SU-DHL-6 (cell line): ENCODE results near the gene LGALS9.

Source experiments
- H2AFZ ChIP-seq: fragments of 200-600 bp; sonication (generic); 2 replicates; pipeline ENCODE4 v1.6.1; 2014; ENCODE audit warnings: low read depth, mild to moderate bottlenecking, moderate library complexity, mixed read lengths, antibody characterized with exemption, low read length; ENCODE audit not compliant: severe bottlenecking
- H3F3A ChIP-seq: fragments of 200-600 bp; shearing (Covaris generic); 2 replicates; pipeline ENCODE4 v1.6.0; 2016; ENCODE audit warnings: antibody characterized with exemption, mild to moderate bottlenecking; ENCODE audit not compliant: insufficient read depth
- H3K27ac ChIP-seq: fragments of 200-600 bp; sonication (generic); 2 replicates; pipeline ENCODE4 v1.5.1; 2016; ENCODE audit warnings: low read depth, mild to moderate bottlenecking, low read length, moderate library complexity, mixed read lengths
- H3K27me3 ChIP-seq: fragments of 200-600 bp; sonication (generic), shearing (Covaris generic); 2 replicates; pipeline ENCODE4 v1.6.0; 2014; ENCODE audit warnings: mild to moderate bottlenecking, low read length
- H3K36me3 ChIP-seq: fragments of 200-600 bp; sonication (generic); 2 replicates; pipeline ENCODE4 v1.6.1; 2014; ENCODE audit warnings: mild to moderate bottlenecking, low read length, mixed read lengths
- H3K4me2 ChIP-seq: fragments of 300-600, 200-600 bp; shearing (Covaris generic), sonication (generic); 2 replicates; pipeline ENCODE4 v1.6.0; 2014; ENCODE audit warnings: low read length, low read depth, mild to moderate bottlenecking; ENCODE audit not compliant: poor library complexity, severe bottlenecking
- H3K4me3 ChIP-seq: fragments of 200-600 bp; sonication (generic); 2 replicates; pipeline ENCODE4 v1.5.1; 2014; ENCODE audit warnings: antibody characterized with exemption, low read length, mild to moderate bottlenecking, mixed read lengths; ENCODE audit not compliant: insufficient read depth, poor library complexity, severe bottlenecking
- H3K79me2 ChIP-seq: fragments of 200-600 bp; sonication (generic); 2 replicates; pipeline ENCODE4 v1.6.1; 2014; ENCODE audit warnings: mild to moderate bottlenecking, low read length, moderate library complexity; ENCODE audit not compliant: insufficient read depth
- H3K9ac ChIP-seq: fragments of 200-600 bp; sonication (generic); 2 replicates; pipeline ENCODE4 v1.7.0; 2014; ENCODE audit warnings: mild to moderate bottlenecking, low read length
- H3K9me2 ChIP-seq: fragments of 200-600 bp; sonication (generic); replicated peaks from 2 replicates; pipeline ENCODE4 v1.6.1; 2014; ENCODE audit warnings: low read length; ENCODE audit not compliant: insufficient read depth
- H3K9me3 ChIP-seq: fragments of 200-600 bp; sonication (generic); 2 replicates; pipeline ENCODE4 v1.6.1; 2014; ENCODE audit warnings: low read length, mixed read lengths; ENCODE audit not compliant: insufficient read depth
- H4K20me1 ChIP-seq: fragments of 200-600 bp; sonication (generic); 2 replicates; pipeline ENCODE4 v1.6.1; 2014; ENCODE audit warnings: low read depth, mild to moderate bottlenecking, antibody characterized with exemption, low read length, moderate library complexity, mixed read lengths
- EZH2phosphoT487 ChIP-seq: fragments of 200-600 bp; sonication (generic), shearing (Covaris generic); conservative IDR thresholded peaks from 2 replicates; pipeline ENCODE4 v1.6.1; 2018; ENCODE audit warnings: mild to moderate bottlenecking, antibody characterized with exemption, low read length, moderate library complexity, mixed read lengths
- TF ChIP-seq, protein P1 (sequence below): fragments of 200-600 bp; sonication (generic); IDR thresholded peaks from one replicate; pipeline ENCODE4 v1.5.1; 2017; ENCODE audit warnings: antibody characterized with exemption, mild to moderate bottlenecking, low read length, moderate library complexity; ENCODE audit not compliant: insufficient read depth, poor library complexity, severe bottlenecking

Gene LGALS9

DNA sequence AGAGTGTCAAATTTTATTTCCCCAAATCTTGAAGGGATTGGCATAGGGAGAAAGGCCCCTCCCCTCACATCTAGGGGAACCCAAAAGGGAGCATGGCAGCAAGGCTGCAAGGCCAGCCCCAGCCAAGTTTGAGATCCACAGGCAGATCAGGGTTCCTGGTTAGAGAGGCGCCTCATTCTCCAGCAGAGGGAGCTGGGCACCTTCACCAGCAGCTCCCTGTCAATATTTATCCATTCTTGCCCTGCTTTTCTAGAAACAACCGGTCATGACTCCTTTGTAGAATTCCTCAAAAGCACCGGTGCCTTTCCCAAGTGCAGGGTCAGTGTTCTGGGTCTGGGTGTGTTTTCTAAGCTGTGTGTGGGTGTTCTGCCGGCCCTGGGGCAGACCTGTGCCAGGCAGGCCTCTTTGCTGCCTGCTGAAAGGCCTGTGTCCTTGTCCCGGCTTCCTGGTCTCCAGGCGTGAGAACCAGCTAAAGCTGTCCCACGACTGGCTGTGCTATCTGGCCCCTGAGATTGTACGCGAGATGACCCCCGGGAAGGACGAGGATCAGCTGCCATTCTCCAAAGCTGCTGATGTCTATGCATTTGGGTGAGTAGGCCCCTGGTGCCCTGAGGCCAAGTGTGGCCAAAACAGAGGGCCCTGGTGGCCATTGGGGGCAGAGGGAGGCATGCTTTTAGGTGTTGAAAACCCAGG is 21.2 kb upstream of the LGALS9 start:
- no peaks in the 10 kb centered on the region for H3K79me2 ChIP-seq
- no peak overlapping the region for H3K27ac ChIP-seq
- H3K27me3 ChIP-seq: no peaks in the 10 kb centered on the region
- H2AFZ ChIP-seq: no peak overlapping the region
- no peak overlapping the region for H3K4me2 ChIP-seq
- no peaks in the 10 kb centered on the region for H3K9me2 ChIP-seq
- H4K20me1 ChIP-seq: no peaks in the 10 kb centered on the region
- no peaks in the 10 kb centered on the region for H3K36me3 ChIP-seq
- TF ChIP-seq, protein P1, sequence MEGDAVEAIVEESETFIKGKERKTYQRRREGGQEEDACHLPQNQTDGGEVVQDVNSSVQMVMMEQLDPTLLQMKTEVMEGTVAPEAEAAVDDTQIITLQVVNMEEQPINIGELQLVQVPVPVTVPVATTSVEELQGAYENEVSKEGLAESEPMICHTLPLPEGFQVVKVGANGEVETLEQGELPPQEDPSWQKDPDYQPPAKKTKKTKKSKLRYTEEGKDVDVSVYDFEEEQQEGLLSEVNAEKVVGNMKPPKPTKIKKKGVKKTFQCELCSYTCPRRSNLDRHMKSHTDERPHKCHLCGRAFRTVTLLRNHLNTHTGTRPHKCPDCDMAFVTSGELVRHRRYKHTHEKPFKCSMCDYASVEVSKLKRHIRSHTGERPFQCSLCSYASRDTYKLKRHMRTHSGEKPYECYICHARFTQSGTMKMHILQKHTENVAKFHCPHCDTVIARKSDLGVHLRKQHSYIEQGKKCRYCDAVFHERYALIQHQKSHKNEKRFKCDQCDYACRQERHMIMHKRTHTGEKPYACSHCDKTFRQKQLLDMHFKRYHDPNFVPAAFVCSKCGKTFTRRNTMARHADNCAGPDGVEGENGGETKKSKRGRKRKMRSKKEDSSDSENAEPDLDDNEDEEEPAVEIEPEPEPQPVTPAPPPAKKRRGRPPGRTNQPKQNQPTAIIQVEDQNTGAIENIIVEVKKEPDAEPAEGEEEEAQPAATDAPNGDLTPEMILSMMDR: peak; percentile 22
- no peak for TF ChIP-seq EZH2phosphoT487
- no peaks in the 10 kb centered on the region for H3K9me3 ChIP-seq
- no peaks in the 10 kb centered on the region for H3F3A ChIP-seq
- H3K4me3 ChIP-seq: no peak overlapping the region
- no peak overlapping the region for H3K9ac ChIP-seq

DNA sequence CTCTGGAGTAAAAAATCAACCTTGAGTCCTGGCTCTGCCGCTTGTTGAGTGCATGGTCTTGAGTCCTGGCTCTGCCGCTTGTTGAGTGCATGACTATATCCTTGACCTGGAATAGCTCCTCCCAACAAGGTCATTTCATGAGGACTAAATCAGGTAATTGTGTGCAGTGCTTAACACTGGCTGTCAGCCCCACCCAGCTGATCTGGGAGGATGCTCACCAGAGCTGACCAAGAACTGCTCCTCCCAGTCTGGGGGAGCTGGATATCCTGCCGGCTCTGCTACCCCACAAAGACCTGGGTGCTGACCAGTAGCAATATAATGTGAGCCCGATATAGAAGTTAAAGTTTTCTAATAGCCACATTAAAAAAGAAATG is 20.7 kb upstream of the LGALS9 start:
- Histone ChIP-seq H3K4me2 (no peak overlapping the region), H3K27me3 (no peaks in the 10 kb centered on the region), H4K20me1 (no peaks in the 10 kb centered on the region), H2AFZ (no peak overlapping the region), H3F3A (no peaks in the 10 kb centered on the region), H3K9ac (no peak overlapping the region), H3K36me3 (no peaks in the 10 kb centered on the region), H3K27ac (no peak overlapping the region), H3K9me3 (no peaks in the 10 kb centered on the region), H3K4me3 (no peak overlapping the region), H3K9me2 (no peaks in the 10 kb centered on the region), H3K79me2 (no peaks in the 10 kb centered on the region)
- no peak for TF ChIP-seq EZH2phosphoT487
- TF ChIP-seq, protein P1: no peak

DNA sequence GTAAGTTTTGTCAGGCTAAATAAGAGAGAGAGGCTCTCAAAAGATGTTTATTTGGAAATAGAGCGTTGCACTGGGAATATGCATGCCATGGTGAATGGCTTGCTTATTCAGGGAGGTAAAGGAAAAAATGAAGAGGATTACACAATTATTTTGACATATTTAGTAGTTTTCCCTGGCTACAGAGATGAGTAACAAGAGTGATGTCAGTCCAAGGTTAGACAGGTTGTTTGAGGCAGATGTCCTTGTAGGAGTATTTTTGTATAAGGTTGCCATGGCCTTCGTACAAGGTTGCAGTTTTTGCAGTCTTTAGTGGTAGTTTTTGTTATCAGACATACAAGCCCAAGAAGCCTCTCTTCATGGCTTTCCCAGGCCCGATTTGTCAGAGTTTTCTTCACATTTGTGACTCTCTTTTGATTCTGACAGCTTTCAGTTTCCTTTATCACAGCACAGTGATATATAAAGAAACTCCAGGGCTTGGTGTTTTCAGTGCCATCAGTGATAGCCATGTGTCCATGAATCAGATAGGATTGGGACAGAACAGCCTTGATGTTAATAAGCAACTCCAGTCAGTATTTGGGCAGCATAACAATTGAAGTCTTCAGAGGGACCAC is 18.7 kb upstream of the LGALS9 start:
- no peaks in the 10 kb centered on the region for H3K79me2 ChIP-seq
- no peaks in the 10 kb centered on the region for H3K27me3 ChIP-seq
- H3K27ac ChIP-seq: no peak overlapping the region
- H3K4me3 ChIP-seq: no peak overlapping the region
- H3K9me3 ChIP-seq: no peaks in the 10 kb centered on the region
- H2AFZ ChIP-seq: no peak overlapping the region
- no peaks in the 10 kb centered on the region for H3F3A ChIP-seq
- no peak for TF ChIP-seq EZH2phosphoT487
- TF ChIP-seq, protein P1: no peak
- H4K20me1 ChIP-seq: no peaks in the 10 kb centered on the region
- no peaks in the 10 kb centered on the region for H3K9me2 ChIP-seq
- no peak overlapping the region for H3K4me2 ChIP-seq
- H3K36me3 ChIP-seq: no peaks in the 10 kb centered on the region
- H3K9ac ChIP-seq: no peak overlapping the region
